Activated CD8-positive, alpha-beta memory T cell treated with anti-CD3 and anti-CD28 coated beads, Interleukin-2, amount 50 U/mL, for 24 hours (primary cell): ENCODE data around the gene GPBP1.
"Not testable (repeated sequence)": the region's sequence is repeated elsewhere in the genome, so short reads cannot be mapped to it uniquely, and the experiment has no call there.

Source experiments
- DNase-seq: peaks from one replicate; pipeline ENCODE4 v3.0.0-alpha.2; 2020; ENCODE audit errors: extremely low read depth

The GPBP1 gene

GRCh38 chr5:57285084-57285483 lies 111.2 kb downstream of the GPBP1 start:
- DNase-seq = not testable (repeated sequence)

DNA sequence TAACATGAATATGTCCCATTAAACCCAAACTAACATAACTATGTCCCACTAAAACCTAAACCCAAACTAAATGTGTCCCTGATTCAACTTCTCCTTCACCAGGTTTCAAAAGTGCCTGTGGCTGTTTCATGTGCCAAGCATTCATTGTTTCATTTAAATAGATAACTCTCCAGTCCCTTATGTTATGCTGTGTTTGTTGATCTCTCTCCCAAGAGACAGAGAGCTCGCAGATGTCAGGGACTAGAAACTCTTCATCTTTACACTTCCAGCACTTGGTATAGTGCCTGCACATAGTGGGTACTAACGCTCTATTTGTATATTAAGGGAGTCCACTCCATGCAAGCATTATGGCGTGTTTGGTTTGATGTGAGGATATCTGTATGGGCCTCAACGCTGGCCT lies 118.0 kb downstream of the GPBP1 start:
- DNase-seq = no peak

DNA sequence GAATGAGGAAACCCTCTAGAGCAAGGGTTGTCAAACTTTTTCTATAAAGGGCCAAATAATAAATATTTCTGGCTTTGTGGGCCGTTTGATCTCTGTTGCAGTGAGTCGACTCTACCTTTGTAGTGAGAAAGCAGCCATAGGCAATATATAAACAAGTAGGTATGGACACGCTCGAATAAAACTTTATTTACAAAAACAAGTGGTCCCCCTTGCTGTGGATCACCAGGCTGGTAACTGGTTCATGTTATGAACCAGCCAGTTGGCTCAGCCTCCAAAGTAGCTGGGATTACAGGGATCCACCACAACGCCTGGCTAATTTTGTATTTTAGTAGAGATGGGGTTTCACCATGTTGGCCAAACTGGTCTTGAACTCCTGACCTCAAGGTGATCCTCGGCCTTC lies 118.5 kb downstream of the GPBP1 start:
- no peak for DNase-seq

DNA sequence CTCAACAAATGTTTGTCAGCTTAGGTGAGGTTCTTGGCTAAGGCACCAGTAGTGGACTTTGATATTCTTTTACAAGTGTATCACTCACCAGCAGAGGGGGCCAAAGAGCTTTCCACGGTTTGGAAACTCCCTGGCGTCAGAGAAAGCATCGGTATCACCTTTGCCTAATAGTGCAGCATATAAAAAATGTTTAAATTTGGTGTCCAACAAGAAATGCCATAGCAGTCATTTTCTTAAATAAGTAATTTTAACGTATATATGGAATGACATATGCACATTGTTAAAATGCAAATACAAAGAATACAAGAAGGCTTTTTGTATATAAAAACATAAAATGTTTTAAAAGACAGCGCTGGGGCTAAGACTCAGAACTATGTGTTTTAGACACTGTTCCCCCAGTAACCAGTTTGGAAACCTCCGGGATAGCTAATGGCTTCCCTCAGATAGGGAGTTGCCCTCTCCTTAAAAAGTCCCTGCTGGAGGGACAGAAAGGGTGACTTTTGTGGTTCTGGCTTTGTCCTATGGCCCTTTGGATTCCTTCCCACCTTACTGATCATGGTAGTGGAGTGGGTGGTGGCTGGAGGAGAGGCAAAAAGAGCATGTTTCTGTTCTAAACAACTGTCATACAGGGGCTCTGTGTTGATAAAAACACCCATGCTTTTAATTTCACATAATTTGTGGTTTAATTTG lies 124.6 kb downstream of the GPBP1 start:
- DNase-seq = peak; percentile 69

GRCh38 chr5:57298985-57299491 lies 125.2 kb downstream of the GPBP1 start:
- no peak for DNase-seq

DNA sequence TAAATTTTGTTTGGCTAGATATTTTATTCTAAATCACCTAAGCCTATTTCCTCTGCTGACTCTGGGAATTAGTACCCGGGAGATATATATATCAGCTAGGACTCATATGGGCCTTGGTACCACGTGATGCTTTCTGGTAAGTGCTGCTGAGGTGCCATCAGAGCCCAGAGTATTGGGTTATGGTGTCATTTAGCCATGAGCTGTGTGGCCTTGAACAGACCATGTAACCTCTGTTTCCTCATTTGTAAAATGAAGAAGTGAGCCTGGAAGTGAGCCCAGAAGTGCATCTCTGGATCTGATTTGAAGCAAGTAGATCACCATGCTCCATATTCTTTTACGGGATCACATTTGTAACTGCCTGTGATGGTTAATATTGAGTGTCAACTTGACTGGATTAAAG lies 126.1 kb downstream of the GPBP1 start:
- DNase-seq = no peak

GRCh38 chr5:57302164-57302563 lies 128.3 kb downstream of the GPBP1 start:
- no peak for DNase-seq

DNA sequence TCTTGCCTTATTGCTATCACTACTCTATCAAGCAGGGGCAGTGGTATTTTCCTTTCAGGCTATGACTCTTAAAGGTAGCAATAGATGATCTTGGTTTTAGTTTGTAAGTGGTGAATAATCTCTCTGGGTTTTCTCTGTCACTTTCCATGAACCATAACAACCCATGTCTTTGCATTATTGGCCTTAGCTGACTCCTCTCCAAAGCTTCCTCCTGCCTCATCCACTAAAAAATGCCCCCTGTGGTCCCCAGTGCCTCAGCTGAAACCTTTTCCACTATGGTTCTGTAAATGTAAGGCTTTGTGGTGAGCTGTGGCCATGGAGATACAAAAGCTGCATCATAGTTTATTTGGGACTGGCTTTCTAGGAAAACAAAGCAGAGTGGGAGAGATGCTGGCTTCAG lies 128.8 kb downstream of the GPBP1 start:
- no peak for DNase-seq

GRCh38 chr5:57303985-57304384 lies 130.1 kb downstream of the GPBP1 start:
- no peak for DNase-seq

DNA sequence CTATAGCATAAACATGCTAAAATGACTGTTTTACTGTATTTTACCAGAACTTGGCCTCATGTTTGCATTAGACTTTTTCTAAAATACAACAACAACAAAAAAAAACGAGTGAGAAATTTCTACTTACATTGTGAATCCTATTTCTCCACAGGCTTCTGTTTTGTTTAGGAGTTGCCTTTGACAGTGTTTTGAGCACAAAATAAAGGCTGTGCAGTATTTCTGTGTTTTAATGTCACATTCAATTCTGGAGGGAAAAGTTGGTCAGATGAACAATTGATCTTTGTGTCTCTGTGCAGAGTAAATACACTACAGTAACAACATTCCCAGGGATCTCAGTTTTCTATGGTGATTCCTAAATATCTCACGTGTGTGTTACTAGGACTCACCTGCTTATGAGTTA lies 131.1 kb downstream of the GPBP1 start:
- no peak for DNase-seq

DNA sequence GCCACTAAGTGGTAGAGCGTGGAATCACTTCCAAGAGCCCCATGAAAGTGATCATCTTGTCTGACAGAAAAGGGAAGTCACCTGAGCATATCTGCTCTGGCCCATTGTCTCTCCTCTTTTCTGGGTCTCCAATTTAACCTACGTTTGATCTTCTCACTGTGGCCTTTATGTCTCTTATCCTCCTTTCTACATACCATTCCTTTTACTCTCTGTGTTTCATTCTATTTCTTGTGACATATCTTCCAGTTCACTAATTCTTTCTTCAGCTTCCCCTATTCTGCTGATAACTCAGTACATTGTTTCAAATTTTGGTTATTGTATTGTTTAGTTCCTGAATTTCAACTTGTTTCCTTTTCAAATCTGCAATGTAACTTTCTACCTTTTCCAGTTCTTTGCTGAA lies 132.5 kb downstream of the GPBP1 start:
- no peak for DNase-seq

GRCh38 chr5:57307516-57307915 lies 133.7 kb downstream of the GPBP1 start:
- DNase-seq = no peak

DNA sequence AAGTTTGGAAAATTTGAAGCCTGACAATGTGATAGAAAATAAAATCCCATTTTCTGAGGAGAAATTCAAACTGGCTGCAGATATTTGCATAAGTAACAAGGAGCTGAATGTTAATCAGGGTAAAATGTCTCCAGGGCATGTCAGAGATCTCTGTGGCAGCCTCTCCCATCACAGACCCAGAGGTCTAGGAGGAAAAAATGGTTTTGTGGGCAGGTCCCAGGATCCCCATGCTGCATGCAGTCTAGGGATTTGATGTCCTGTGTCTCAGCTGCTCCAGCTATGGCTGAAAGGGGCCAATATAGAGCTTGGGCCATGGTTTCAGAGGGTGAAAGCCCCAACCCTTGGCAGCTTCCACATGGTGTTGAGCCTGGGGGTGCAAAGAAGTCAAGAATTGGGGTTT lies 135.2 kb downstream of the GPBP1 start:
- DNase-seq = not testable (repeated sequence)

- DNase-seq = no peak
Measured at GRCh38 chr5:57311251-57311650, 137.4 kb downstream of the GPBP1 start.

GRCh38 chr5:57311921-57312735 lies 138.3 kb downstream of the GPBP1 start:
- no peak for DNase-seq

- no peak for DNase-seq
Measured at GRCh38 chr5:57313716-57314115, 139.9 kb downstream of the GPBP1 start.
